HG03196 (cell line): ENCODE data around the gene OR6X1.

Experiments used
- ATAC-seq: cut with Tn5 transposase; IDR thresholded peaks from one replicate; pipeline ENCODE4 v1.9.1; 2021; ENCODE audit not compliant: unreplicated experiment

Gene OR6X1, protein sequence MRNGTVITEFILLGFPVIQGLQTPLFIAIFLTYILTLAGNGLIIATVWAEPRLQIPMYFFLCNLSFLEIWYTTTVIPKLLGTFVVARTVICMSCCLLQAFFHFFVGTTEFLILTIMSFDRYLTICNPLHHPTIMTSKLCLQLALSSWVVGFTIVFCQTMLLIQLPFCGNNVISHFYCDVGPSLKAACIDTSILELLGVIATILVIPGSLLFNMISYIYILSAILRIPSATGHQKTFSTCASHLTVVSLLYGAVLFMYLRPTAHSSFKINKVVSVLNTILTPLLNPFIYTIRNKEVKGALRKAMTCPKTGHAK

DNA sequence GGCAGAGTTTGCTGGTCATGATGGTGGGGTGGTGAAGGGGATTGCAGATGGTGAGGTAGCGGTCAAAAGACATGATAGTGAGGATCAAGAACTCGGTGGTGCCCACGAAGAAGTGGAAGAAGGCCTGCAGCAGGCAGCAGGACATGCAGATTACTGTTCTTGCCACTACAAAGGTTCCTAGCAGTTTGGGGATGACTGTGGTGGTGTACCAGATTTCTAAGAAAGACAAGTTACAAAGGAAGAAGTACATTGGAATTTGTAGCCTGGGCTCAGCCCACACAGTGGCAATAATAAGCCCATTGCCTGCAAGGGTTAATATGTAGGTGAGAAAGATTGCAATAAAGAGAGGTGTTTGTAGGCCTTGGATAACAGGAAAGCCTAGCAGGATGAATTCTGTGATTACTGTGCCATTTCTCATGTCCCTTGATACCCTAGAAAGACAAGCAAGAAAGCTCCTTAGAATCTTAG, at the start of gene OR6X1:
TSS of gene OR6X1 (minus strand) at position 418 of the 468 bp plus-strand sequence. CDS start at position 418, 0 bp downstream.
- no peak for ATAC-seq

DNA sequence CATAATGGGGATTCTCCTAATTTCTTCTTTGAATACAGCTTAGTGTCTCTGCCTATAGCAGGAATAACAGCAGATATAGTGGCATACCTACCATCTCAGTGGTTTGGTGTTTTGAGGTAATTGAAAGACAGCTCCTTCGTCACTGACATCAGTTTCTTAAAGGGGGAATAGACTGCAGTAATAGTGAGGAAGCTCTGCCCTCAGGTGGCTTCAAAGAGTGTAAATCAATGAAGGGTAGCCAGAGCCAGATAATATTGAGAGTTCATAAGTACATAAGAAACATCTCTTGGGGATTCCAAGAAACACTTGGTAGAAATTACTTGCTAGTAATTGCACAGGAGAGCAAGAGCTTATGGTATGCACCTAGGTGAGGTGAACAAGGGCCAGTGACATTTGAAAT, 47.4 kb upstream of the OR6X1 start:
- no peak for ATAC-seq

DNA sequence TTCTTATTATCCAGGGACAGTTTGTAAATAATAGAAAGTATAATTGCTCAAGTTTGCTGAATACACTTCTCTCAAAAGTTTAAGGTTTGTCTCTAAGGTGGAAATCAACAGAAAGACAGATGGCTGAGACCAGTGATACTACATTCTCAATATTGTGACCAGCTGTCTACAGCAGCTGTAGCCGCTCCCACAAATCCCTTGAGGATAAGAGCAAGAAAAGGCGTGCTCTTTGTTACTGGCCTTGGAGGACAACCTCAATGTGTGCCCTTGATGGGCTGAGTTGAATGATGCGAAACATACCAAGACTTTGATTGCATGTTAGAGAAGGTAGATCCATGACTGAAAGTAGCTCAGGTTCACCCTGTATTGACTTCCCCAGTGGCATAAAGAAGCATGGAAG, 45.7 kb upstream of the OR6X1 start:
- no peak for ATAC-seq

DNA sequence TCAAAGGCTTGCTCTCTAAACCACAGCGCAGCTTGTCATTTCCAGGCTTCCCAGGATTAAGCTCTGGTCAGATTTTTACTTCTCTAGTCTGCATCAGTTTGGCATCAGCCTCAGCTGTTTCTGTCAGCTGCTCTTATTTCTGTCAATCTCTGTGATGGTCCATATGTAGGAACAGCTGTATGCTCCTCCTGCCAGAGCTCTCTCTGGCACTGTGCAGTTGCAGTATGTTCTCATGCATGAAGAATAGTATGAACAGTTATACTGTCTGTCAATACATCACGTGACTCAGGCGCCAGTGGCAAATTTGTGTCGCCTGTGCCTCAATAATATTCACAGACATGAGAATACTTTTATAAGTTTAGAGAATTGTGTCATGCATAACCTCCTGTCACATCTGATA, 45.1 kb upstream of the OR6X1 start:
- no peak for ATAC-seq

DNA sequence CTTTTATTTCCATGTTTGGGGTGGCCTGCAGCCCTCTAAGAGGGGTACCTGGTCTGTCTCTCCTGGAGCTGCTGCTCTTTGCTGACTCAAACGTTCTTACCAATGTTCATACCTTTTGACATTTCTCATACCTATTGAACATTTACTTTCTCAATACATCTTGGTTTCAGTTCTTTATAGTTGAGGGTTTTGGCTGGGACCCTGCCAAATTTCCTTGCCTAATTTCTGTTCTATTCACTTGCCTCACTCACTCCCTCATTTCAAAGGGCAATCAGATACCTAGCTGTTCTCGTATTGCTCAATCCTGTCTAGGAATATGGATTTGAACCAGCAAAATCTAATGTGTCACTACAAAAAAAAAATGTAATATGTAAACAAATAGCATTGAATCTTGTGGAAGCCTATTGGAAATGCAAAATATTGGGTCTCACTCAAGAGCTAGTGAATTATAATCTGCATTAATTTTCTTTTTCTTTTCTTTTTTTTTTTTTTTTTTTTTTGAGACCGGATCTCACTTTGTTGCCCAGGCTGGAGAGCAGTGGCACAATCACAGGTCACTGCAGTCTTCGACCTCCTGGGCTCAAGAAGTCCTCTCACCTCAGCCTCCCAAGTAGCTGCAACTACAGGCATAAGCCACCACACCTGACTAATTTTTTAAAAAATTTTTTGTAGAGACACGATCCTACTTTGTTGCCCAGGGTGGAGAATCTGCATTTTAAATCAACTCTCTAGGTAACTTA, 44.4 kb upstream of the OR6X1 start:
- no peak for ATAC-seq

DNA sequence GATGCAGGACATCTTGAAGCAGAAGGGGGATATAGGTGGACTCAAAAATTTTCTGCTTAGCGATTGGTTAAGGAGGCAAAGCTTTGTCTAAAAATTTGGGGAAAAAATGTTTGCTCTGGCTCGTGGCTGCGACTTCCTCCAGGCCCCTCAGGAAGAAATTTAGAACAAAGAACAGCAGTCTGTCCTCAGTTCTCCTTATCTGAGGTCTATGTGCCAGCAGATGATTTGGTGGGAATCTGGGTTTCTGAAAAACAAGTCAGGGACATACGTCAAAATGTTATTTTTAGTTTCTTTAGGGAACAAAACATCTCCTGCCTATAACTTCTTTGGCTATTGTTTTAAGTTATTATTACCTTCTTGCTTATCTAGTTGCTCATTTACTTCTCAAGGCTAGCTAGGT, 43.8 kb upstream of the OR6X1 start:
- no peak for ATAC-seq

DNA sequence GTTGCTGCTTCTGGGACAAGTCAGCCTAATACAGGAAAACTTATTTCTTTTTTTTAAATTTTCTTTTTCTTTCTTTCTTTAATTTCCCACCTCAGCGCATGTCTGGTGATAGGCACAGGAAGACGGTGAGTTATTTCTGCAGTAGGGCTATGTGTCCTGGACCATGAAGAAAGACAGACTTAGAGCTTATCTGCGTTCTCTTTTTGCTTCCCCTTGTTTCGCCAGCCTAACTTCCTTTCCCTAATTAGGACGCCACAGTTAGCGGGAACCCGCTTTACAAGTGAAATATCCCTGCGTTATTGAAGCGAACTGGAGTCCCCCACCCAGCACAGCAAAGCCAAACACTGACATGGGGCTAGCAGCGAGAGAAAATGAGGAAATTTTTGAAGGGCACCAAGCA, 43.2 kb upstream of the OR6X1 start:
- no peak for ATAC-seq

DNA sequence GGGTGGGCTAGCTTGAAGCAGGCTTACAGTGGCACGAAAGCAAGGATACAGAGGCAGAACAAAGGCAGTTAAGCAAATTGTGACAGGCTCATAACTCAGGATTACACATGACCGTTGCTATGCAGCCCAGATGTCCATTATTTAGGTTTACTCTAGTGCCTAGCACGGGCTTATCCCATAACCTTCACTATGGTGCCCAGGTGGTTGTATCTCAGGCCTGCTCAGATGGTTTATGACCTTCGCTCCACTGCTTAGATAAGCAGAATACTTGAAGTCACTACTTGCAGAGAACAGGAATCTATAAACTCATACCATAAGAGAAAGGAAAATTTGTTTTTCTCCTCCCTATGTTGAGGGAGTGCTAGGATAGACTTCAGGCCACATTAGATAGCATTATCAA, 42.8 kb upstream of the OR6X1 start:
- ATAC-seq, result no peak

DNA sequence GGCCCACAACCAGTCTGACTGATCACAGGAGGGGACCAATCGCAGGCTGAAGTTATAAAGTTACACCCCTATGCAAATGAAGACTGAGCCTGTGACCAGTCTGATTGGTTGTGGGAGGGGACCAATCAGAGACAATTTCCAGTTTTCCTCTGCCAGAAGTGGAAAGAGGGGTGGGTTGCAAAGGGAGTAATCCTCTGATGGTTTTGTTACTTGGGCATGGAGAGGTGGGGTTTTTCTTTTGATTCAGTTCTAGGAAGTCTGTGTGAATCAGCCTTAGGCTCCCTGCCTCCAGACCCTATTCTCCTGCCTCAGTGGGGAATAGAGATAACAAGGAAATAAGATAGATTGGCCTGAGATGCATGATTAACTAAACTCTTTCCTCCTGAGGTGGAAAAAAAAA, 41.9 kb upstream of the OR6X1 start:
- no peak for ATAC-seq

DNA sequence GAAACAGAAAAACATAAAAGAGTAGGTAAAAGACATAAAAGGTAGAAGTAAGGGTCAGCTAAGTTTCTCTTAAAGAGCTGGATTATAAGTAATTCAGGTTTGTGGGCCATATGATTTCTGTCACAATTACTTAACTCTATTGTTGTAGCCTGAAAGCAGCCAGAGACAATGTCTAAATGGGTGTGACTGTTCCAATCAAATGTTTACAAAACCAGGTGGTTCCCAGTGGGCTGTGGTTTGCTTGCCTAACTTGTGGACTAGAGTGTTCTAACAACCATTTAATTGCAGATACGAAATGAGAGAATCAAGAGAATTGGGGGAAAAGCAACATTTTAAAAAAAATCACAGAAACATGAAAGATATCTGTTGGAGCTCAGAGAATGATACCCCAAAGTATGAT, 29.2 kb upstream of the OR6X1 start:
- ATAC-seq, result no peak

DNA sequence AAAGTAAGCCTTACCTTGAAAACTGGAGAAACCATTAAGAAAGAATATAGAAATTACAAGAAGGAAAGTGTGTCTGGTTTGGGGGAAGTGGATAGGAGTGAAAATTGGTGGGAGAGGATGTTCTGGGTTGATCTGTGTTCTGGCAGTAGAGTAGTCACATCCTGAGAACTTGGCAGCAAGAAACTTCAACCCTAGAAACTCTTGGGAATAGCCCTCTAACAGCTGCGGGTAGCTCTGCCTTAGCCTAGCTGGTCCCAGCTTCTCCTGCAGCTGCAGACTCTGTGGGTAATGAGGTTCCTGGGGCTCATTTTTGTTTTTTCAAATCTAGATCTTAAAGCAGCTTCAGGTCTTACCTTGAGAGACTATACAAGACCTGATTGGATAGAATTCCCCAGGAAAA, 24.2 kb upstream of the OR6X1 start:
- ATAC-seq, result no peak

DNA sequence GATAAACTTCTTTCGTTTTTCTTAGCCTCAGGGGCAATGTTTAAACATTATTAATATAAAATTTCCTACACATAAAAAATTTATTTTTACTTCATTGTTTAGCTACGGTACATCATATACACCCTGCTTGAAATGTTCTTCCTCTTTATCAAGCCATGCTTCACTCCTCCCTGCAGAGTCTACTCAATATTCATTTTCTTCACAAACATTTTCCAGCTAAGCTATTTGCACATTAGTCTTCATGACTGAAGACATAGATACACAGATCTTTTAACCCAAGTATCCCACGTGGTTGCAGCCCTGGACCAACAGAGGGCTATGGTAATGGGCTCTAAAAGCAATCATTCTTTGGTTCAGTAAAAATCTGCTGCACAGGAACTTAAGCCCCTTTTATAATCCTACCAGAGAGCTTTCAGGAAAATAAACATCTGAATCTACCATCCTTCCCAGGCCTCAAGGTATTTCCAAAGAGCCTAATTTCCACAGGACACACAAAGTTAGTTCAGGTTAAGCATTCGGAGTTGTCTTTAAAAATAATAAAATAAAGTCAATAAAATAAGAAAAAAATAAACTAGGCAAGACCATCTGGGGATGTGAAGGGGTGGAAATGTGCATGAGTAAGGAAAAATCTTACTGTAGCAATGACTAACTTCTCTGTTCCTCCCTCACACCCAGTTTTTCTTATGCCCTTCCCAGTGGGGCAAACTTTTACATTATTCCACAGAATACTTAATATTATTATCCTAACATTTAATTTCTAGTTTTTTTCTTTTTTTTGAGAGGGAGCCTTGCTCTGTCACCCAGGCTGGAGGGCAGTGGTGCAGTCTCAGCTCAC, 21.6 kb upstream of the OR6X1 start:
- ATAC-seq, result no peak

DNA sequence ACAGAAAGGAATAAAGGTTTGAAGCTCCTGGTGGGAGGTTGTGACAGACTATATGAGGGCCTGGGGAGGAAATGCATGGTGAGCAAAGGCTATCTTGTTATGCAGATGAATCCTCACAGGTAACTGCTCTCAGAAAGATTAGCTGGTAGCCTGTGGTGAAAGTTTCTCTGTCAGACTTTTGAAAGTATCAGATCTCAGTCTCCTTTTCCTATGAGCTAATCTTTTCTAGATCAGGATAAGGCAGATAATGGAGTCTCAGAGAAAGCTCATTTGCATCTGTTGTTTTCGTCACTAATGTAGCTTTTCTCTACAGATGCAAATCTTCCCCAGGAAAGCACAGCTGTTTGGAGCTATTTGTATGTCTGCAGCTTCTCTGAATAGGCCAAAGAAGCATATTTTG, 21.0 kb upstream of the OR6X1 start:
- no peak for ATAC-seq

DNA sequence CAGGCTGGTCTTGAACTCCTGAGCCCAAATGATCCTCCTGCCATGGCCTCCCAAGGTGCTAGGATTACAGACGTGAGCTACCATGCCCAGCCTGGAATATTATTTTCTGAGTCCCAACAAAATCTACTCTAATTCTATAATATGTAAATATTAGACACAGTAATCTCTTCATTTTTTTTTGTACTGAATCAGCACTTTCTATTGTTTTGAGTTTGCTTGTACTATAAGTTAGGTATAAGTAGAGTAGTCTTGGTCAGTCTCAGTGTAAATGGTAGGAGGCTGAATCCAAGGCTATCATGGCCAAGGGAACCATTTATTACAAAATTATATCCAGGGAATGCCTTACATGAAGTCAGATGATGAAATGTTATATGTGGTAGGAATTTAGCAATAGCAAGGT, 19.6 kb upstream of the OR6X1 start:
- no peak for ATAC-seq

DNA sequence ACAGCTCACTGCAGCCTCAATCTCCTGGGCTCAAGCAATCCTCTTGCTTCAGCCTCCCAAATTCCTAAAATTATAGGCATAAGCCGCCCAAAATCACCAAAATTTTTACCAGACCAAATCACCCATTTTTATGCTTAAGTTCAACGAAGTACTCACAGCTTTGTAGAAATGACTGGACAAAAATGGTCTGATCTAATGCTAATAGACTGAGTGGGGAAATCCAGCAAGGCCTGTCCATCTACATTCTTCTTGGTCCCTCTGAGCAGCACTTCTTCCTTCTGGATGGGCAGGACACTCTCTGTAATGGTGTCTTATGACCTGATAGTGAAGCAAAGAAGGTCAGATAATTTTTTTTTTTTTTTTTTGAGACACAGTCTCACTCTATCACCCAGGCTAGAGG, 18.7 kb upstream of the OR6X1 start:
- no peak for ATAC-seq

DNA sequence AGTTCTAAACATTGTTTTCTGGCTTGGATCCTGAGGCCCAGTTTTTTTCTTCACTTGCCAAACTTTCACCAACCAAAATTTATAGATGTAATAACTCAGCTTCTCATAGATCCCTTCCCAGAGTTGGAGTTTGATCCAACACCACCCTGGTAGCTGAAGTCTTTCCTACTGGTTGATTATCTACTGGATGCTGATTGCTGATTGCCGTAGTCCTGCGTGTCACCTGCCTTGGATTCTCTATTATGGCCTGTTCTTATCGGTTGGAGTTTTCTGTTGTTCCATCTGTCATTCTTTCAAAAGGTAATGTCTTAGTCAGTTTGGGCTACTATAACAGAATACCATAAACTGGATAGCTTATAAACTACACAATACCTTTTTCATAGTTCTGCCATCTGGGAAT, 17.3 kb upstream of the OR6X1 start:
- ATAC-seq, result no peak

DNA sequence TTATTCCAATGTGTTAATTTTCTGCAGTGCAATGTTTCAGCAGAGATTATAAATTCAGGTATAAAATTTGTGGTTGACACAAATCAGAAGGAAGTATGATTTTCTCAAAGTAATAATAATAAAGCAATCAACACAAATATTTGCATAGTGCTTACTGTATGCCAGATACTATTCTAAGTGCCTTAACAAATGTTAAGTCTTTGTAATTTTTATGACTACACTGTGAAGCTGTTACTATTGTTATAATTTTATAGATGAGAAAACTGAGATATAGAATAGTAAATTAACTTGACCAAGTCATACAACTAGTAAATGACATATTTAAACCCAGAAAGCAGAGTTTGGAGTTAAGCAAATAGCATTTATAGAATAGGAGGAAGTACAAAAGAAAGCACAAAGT, 16.4 kb upstream of the OR6X1 start:
- no peak for ATAC-seq

DNA sequence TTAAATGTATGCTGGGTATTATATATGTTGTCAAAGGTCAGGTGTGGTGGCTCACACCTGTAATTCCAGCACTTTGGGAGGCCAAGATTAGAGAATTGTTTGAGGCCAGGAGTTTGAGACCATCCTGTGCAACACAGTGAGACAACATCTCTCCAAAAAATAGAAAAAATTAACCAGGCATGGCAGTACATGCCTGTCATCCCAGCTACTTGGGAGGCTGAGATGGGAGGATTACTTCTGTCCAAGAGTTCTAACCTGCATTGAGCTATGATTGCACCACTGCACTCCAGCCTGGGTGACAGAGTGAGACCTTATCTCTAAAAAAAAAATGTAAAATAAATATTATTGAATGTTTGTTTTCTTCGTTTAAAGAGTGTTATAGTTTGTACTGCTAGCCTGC, 11.3 kb upstream of the OR6X1 start:
- ATAC-seq, result no peak

DNA sequence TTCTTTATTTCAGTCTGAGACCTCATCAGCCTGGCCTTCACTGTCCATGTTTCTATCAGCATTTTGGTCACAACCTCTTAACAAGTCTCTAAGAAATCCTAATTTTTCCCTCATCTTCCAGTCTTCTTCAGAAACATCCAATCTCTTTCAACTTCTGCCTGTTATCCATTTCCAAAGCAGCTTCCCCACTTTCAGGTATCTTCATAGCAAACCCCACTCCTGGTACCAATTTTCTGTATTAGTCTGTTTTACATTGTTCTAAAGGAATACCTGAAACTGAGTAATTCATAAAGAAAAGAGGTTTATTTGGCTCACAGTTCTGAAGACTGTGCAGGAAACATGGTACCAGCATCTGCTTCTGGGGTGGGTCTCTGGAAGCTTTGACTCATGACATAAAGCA, 8.1 kb upstream of the OR6X1 start:
- ATAC-seq, result no peak

DNA sequence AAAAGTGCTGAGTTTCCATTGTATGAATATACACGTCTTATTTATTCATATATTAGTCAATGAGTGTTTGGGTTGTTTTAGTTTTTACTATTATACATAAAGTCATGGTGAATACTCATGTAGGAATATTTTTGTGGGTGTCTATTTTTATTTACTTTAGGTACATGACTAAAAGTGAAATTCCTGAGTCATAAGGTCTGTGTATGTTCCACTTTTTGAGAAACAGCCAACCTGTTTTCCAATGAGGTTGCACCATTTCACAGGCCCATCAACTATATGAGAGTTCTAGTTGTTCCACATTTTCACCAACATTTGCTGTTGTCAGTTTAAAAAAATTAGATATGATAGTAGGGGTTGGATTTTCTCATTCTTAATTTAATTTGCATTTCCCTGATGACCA, 6.6 kb upstream of the OR6X1 start:
- peak; percentile 81 for ATAC-seq

DNA sequence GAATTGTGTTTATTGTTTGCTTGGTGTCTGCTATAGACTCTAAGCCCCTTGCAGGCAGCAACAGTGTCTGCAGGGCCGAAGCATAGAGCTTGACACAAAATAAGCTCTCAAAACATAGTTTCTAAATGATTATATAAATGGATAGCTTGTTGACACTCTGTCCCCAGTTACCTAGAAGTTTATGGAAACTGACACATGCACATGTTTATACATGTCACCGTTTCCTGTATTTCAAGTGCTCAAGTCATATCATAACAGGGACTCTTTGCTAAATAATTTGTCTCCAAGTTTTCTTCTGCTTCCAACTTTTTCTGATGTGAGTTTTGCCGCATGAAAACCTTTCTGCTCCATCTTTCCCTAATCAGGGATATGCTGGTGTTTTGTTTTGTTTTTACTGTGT, 3.7 kb upstream of the OR6X1 start:
- ATAC-seq, result no peak

DNA sequence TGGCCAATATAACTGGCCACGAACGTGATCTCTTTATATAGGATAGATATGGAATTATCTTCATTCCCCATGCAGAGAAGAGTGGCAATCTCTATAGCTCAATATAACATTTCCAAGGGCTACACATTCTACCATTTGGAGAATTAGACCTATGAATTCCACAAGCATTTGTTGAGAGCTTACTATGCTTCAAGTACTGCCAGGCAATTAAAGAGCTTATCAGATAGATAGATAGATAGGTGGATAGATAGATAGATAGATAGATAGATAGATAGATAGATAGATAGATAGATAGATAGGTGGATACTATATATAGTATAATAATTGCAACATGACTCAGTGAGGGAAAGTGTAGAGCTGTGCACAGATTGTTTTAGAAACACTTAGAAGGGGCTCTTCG, 1.5 kb upstream of the OR6X1 start:
- ATAC-seq, result no peak
